ENCODE data around the gene PHYH.
A peak's percentile ranks its signal among the peaks of the same experiment; 100 is the strongest.
"Not testable (repeated sequence)": the region's sequence is repeated elsewhere in the genome, so short reads cannot be mapped to it uniquely, and the experiment has no call there.

PHYH gene

GRCh38 chr10:13276146-13276545 is 23.7 kb downstream of the PHYH start:
- DNase-seq (ENCODE audit: low read depth in 2 of 3, low spot score in 1 of 3) = not testable (repeated sequence)

- DNase-seq (ENCODE audit: low read depth in 2 of 3, low spot score in 1 of 3) = no peak
Measured at GRCh38 chr10:13272164-13272571, 27.7 kb downstream of the PHYH start.

- peak in 2 of 3 donors; percentile 30 to 42 for DNase-seq (ENCODE audit: low read depth in 2 of 3, low spot score in 1 of 3)
Measured at GRCh38 chr10:13271552-13272163, 28.2 kb downstream of the PHYH start.

GRCh38 chr10:13270877-13271551 is 28.9 kb downstream of the PHYH start:
- DNase-seq (ENCODE audit: low read depth in 2 of 3, low spot score in 1 of 3) = no peak

- DNase-seq (ENCODE audit: low read depth in 2 of 3, low spot score in 1 of 3) = no peak
Measured at GRCh38 chr10:13268841-13269240, 31.0 kb downstream of the PHYH start.

- DNase-seq (ENCODE audit: low read depth in 2 of 3, low spot score in 1 of 3) = no peak
Measured at GRCh38 chr10:13268310-13268709, 31.6 kb downstream of the PHYH start.

- DNase-seq (ENCODE audit: low read depth in 2 of 3, low spot score in 1 of 3) = no peak
Measured at GRCh38 chr10:13263591-13263990, 36.3 kb downstream of the PHYH start.

- DNase-seq (ENCODE audit: low read depth in 2 of 3, low spot score in 1 of 3) = no peak
Measured at GRCh38 chr10:13262433-13262832, 37.4 kb downstream of the PHYH start.

- no peak for DNase-seq (ENCODE audit: low read depth in 2 of 3, low spot score in 1 of 3)
Measured at GRCh38 chr10:13257621-13258140, 42.2 kb downstream of the PHYH start.

- no peak for DNase-seq (ENCODE audit: low read depth in 2 of 3, low spot score in 1 of 3)
Measured at GRCh38 chr10:13256627-13257026, 43.2 kb downstream of the PHYH start.

GRCh38 chr10:13253726-13254125 is 46.1 kb downstream of the PHYH start:
- DNase-seq (ENCODE audit: low read depth in 2 of 3, low spot score in 1 of 3) = no peak

- no peak for DNase-seq (ENCODE audit: low read depth in 2 of 3, low spot score in 1 of 3)
Measured at GRCh38 chr10:13247784-13248183, 52.1 kb downstream of the PHYH start.

GRCh38 chr10:13247246-13247645 is 52.6 kb downstream of the PHYH start:
- no peak for DNase-seq (ENCODE audit: low read depth in 2 of 3, low spot score in 1 of 3)

GRCh38 chr10:13242260-13242659 is 57.6 kb downstream of the PHYH start:
- DNase-seq (ENCODE audit: low read depth in 2 of 3, low spot score in 1 of 3) = not testable (repeated sequence)

GRCh38 chr10:13241613-13242012 is 58.3 kb downstream of the PHYH start:
- no peak for DNase-seq (ENCODE audit: low read depth in 2 of 3, low spot score in 1 of 3)

GRCh38 chr10:13239923-13240322 is 59.9 kb downstream of the PHYH start:
- no peak for DNase-seq (ENCODE audit: low read depth in 2 of 3, low spot score in 1 of 3)

- no peak for DNase-seq (ENCODE audit: low read depth in 2 of 3, low spot score in 1 of 3)
Measured at GRCh38 chr10:13238271-13239077, 61.4 kb downstream of the PHYH start.

- DNase-seq (ENCODE audit: low read depth in 2 of 3, low spot score in 1 of 3) = no peak
Measured at GRCh38 chr10:13236638-13237037, 63.2 kb downstream of the PHYH start.

GRCh38 chr10:13234736-13235135 is 65.1 kb downstream of the PHYH start:
- not testable (repeated sequence) for DNase-seq (ENCODE audit: low read depth in 2 of 3, low spot score in 1 of 3)

GRCh38 chr10:13234172-13234571 is 65.7 kb downstream of the PHYH start, which contains the start of gene UCMA:
TSS of gene UCMA (minus strand) at chr10:13234374. CDS start at chr10:13234258, 116 bp downstream.
- no peak for DNase-seq (ENCODE audit: low read depth in 2 of 3, low spot score in 1 of 3)

- no peak for DNase-seq (ENCODE audit: low read depth in 2 of 3, low spot score in 1 of 3)
Measured at GRCh38 chr10:13233358-13233757, 66.5 kb downstream of the PHYH start.

- no peak for DNase-seq (ENCODE audit: low read depth in 2 of 3, low spot score in 1 of 3)
Measured at GRCh38 chr10:13231808-13232207, 68.1 kb downstream of the PHYH start.

Data from stimulated activated CD4-positive, alpha-beta T cell treated with anti-CD3 and anti-CD28 coated beads, Interleukin-12 subunit alpha, Interleukin-12 subunit beta, amount 100 ng/mL, for 48 hours (primary cell).